K562 (cell line): ENCODE measurements around the gene TNFRSF6B. TPM values are rescaled to one million over a fixed set of nuclear protein-coding genes. Genes with fewer than 3 reads are reported as not detected.
A peak's percentile ranks its signal among the peaks of the same experiment; 100 is the strongest.

Experiments used
- CHD4 ChIP-seq: fragments of 200-600 bp; sonication (generic); IDR thresholded peaks from 3 replicates; pipeline ENCODE4 v1.6.1; 2012; ENCODE audit warnings: low read depth, mild to moderate bottlenecking, mixed read lengths, low read length, inconsistent platforms; ENCODE audit not compliant: insufficient read depth, insufficient replicate concordance, poor library complexity, severe bottlenecking
- CREM ChIP-seq: IDR thresholded peaks from 2 replicates; pipeline ENCODE4 v1.6.1; 2014; ENCODE audit warnings: antibody characterized with exemption, low read depth
- EP300 ChIP-seq: IDR thresholded peaks from 2 replicates; pipeline ENCODE4 v1.6.1; 2012; ENCODE audit warnings: low read length, improper control_type of control experiment
- ETV5 ChIP-seq: sonication (generic); formaldehyde crosslinking; IDR thresholded peaks from 2 replicates; pipeline ENCODE4 v1.4.0; 2020; ENCODE audit warnings: low read depth, mild to moderate bottlenecking, missing genetic modification reagents
- HDAC6 ChIP-seq: IDR thresholded peaks from 2 replicates; pipeline ENCODE4 v1.6.1; 2012; ENCODE audit warnings: low read depth, mild to moderate bottlenecking, control low read depth, inconsistent platforms, low read length, moderate library complexity
- JUN ChIP-seq, 2 experiments: sonication (generic) in 1 of 2; formaldehyde crosslinking in 1 of 2; IDR thresholded peaks; 2 replicates each; pipeline versions ENCODE4 v1.6.1 to v1.8.0; 2012 to 2022; ENCODE audit warnings: borderline replicate concordance in 2 of 2, mild to moderate bottlenecking in 2 of 2, improper control_type of control experiment in 1 of 2, low read depth in 1 of 2, low read length in 1 of 2, missing genetic modification reagents in 1 of 2
- KLF13 ChIP-seq: fragments of 450-650 bp; IDR thresholded peaks from 2 replicates; pipeline ENCODE4 v1.6.1; 2016; ENCODE audit warnings: missing genetic modification characterization, low read depth, mild to moderate bottlenecking, missing compliant biosample characterization, moderate library complexity, borderline replicate concordance
- MAZ ChIP-seq, 2 experiments: fragments of 450-650 bp in 1 of 2; sonication (generic) in 1 of 2; formaldehyde crosslinking; IDR thresholded peaks in 1 of 2; conservative IDR thresholded peaks in 1 of 2; 2 replicates each; pipeline versions ENCODE4 v1.4.0 to v1.5.0; 2020; ENCODE audit warnings: mild to moderate bottlenecking in 1 of 2, missing genetic modification reagents in 1 of 2
- NFXL1 ChIP-seq: fragments of 450-650 bp; formaldehyde crosslinking; IDR thresholded peaks from 2 replicates; pipeline ENCODE4 v1.4.0; 2021; ENCODE audit warnings: mild to moderate bottlenecking
- PKNOX1 ChIP-seq: fragments of 450-650 bp; IDR thresholded peaks from 2 replicates; pipeline ENCODE4 v1.6.1; 2016
- PML ChIP-seq: IDR thresholded peaks from 2 replicates; pipeline ENCODE4 v1.6.1; 2012; ENCODE audit warnings: low read length, inconsistent platforms
- STAT5A ChIP-seq: IDR thresholded peaks from 2 replicates; pipeline ENCODE4 v1.6.1; 2012; ENCODE audit warnings: low read length, inconsistent platforms, borderline replicate concordance
- USF1 ChIP-seq: sonication (generic); formaldehyde crosslinking; IDR thresholded peaks from 2 replicates; pipeline ENCODE4 v1.9.0; 2022; ENCODE audit warnings: mild to moderate bottlenecking, missing genetic modification reagents
- ZNF146 ChIP-seq: IDR thresholded peaks from one replicate; pipeline ENCODE4 v1.6.1; 2018; ENCODE audit warnings: missing compliant biosample characterization; ENCODE audit not compliant: unreplicated experiment
- ZNF165 ChIP-seq: fragments of 250-450 bp; sonication (Bioruptor Pico); IDR thresholded peaks from 2 replicates; pipeline ENCODE4 v1.4.0; 2020; ENCODE audit warnings: borderline replicate concordance
- ZNF354B ChIP-seq: fragments of 250-450 bp; sonication (Bioruptor Pico); IDR thresholded peaks from 2 replicates; pipeline ENCODE4 v1.4.0; 2020
- polyA plus RNA-seq, 8 experiments: library from polyadenylated mRNA; depleted of rRNA in 4 of 8; stranded (reverse) in 5 of 8; unstranded in 3 of 8; fragments of >200 nt; fragmentation: Nextera tagmentation in 2 of 8; fragmentation: Illumina TruSeq in 1 of 8; extraction: Ambion mirVana in 2 of 8; extraction: Trizol in 1 of 8; gene quantifications; 2 replicates each; pipeline versions ENCODE4 v1.2.1 to v1.2.3, GENCODE V29; 2011 to 2014; ENCODE audit warnings: inconsistent platforms in 1 of 8, missing spikeins in 1 of 8
- total RNA-seq, 7 experiments: library from RNA; depleted of rRNA in 6 of 7; stranded (reverse); fragments of >200 nt in 6 of 7; fragmentation: Illumina TruSeq in 2 of 7; extraction: Trizol in 2 of 7; gene quantifications; 2 replicates each; pipeline versions ENCODE4 v1.2.1 to v1.2.3, GENCODE V29; 2011 to 2021; ENCODE audit warnings: low replicate concordance in 1 of 7
- TF ChIP-seq, protein P1 (sequence below), 2 experiments: IDR thresholded peaks; 2 replicates each; pipeline ENCODE4 v1.6.1; 2012; ENCODE audit warnings: improper control_type of control experiment in 2 of 2, low read depth in 2 of 2, low read length in 2 of 2, borderline replicate concordance in 1 of 2
- TF ChIP-seq, protein P2 (sequence below): fragments of 250-450 bp; sonication (Bioruptor Pico); IDR thresholded peaks from 2 replicates; pipeline ENCODE4 v1.6.1; 2021; ENCODE audit warnings: mild to moderate bottlenecking
- TF ChIP-seq, protein P3 (sequence below): IDR thresholded peaks from 2 replicates; pipeline ENCODE4 v1.6.1; 2014; ENCODE audit warnings: antibody characterized with exemption

Gene TNFRSF6B
- total and polyA plus RNA-seq, 9 of the 15 experiments (the other 6 are each of a cell fraction or from before 2014, with no cell fraction given), result 0.10 to 3.5 (median 0.32) TPM; not detected in 6

GRCh38 chr20:63657937-63658748 lies 38.3 kb upstream of the TNFRSF6B start, which contains the start of gene RTEL1 (continued):
- TF ChIP-seq, protein P1, sequence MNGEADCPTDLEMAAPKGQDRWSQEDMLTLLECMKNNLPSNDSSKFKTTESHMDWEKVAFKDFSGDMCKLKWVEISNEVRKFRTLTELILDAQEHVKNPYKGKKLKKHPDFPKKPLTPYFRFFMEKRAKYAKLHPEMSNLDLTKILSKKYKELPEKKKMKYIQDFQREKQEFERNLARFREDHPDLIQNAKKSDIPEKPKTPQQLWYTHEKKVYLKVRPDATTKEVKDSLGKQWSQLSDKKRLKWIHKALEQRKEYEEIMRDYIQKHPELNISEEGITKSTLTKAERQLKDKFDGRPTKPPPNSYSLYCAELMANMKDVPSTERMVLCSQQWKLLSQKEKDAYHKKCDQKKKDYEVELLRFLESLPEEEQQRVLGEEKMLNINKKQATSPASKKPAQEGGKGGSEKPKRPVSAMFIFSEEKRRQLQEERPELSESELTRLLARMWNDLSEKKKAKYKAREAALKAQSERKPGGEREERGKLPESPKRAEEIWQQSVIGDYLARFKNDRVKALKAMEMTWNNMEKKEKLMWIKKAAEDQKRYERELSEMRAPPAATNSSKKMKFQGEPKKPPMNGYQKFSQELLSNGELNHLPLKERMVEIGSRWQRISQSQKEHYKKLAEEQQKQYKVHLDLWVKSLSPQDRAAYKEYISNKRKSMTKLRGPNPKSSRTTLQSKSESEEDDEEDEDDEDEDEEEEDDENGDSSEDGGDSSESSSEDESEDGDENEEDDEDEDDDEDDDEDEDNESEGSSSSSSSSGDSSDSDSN (IDR thresholded peaks at IDR 0.05; ENCODE audit: borderline replicate concordance in 1 of 2, low read depth in 2 of 2, low read length in 2 of 2), result peak; percentile 33 to 80; a peak in 3 of 4 replicates
- TF ChIP-seq ZNF146 (CRISPR knock-in tag), result no peak
- TF ChIP-seq ETV5 (CRISPR knock-in tag), result peak; percentile 65; the same call in 1 of the 2 replicates
- peak; percentile 84 to 91 for TF ChIP-seq MAZ (CRISPR knock-in tag; conservative IDR thresholded peaks at IDR 0.05 in 1 of 2, IDR thresholded peaks at IDR 0.05 in 1 of 2)
- no peak for TF ChIP-seq ZNF354B
- no peak for TF ChIP-seq CHD4
- peak; percentile 47; the same call in 1 of the 2 replicates for TF ChIP-seq PML
- TF ChIP-seq HDAC6, result no peak
- 0 out of 2 replicates have a peak, but pooled peaks have one; percentile 1 for TF ChIP-seq USF1
- peak; percentile 81 for TF ChIP-seq PKNOX1
- TF ChIP-seq NFXL1, result no peak
- TF ChIP-seq, protein P2, sequence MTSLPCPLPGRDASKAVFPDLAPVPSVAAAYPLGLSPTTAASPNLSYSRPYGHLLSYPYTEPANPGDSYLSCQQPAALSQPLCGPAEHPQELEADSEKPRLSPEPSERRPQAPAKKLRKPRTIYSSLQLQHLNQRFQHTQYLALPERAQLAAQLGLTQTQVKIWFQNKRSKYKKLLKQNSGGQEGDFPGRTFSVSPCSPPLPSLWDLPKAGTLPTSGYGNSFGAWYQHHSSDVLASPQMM (CRISPR knock-in tag), result no peak
- TF ChIP-seq STAT5A, result no peak
- peak; percentile 45; the same call in 1 of the 2 replicates for TF ChIP-seq KLF13 (tag)
- 0 out of 2 replicates have a peak, but pooled peaks have one; percentile 33 for TF ChIP-seq JUN (IDR thresholded peaks at IDR 0.05; ENCODE audit: borderline replicate concordance, low read depth, low read length)
- no peak; the same call in 1 of the 2 replicates for TF ChIP-seq JUN (CRISPR knock-in tag; IDR thresholded peaks at IDR 0.05; ENCODE audit: borderline replicate concordance)
- peak; percentile 82 for TF ChIP-seq CREM
- TF ChIP-seq EP300, result 0 out of 2 replicates have a peak, but pooled peaks have one; percentile 13
- TF ChIP-seq ZNF165 (CRISPR knock-in tag), result 0 out of 2 replicates have a peak, but pooled peaks have one; percentile 41
- TF ChIP-seq, protein P3, sequence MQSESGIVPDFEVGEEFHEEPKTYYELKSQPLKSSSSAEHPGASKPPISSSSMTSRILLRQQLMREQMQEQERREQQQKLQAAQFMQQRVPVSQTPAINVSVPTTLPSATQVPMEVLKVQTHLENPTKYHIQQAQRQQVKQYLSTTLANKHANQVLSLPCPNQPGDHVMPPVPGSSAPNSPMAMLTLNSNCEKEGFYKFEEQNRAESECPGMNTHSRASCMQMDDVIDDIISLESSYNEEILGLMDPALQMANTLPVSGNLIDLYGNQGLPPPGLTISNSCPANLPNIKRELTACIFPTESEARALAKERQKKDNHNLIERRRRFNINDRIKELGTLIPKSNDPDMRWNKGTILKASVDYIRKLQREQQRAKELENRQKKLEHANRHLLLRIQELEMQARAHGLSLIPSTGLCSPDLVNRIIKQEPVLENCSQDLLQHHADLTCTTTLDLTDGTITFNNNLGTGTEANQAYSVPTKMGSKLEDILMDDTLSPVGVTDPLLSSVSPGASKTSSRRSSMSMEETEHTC, result peak; percentile 44; the same call in 1 of the 2 replicates
